Small intestine (tissue), 7 donors: Measurements from ENCODE around the gene ERG. TPM values are rescaled to one million over a fixed set of nuclear protein-coding genes. Genes with fewer than 3 reads are reported as not detected.

ENCODE experiments used
- DNase-seq, 2 donors: peaks; one replicate each; pipeline versions ENCODE4 v3.0.0 to v3.0.0-alpha.2; 2013
- FAIRE-seq: peaks from 2 replicates; lab custom pipeline; 2012; peaks lifted over from hg19 to GRCh38; lab: Jason Lieb, UNC
- H3K27ac ChIP-seq, 3 donors: one replicate each; pipeline ENCODE4 v1.5.1; 2013; ENCODE audit warnings: low read length in 2 of 3, mild to moderate bottlenecking in 2 of 3, control low read depth in 1 of 3, inconsistent platforms in 1 of 3, low read depth in 1 of 3, moderate library complexity in 1 of 3
- H3K27me3 ChIP-seq, 3 donors: one replicate each; pipeline ENCODE4 v1.6.1; 2013; ENCODE audit warnings: low read length in 3 of 3, inconsistent platforms in 1 of 3; ENCODE audit not compliant: control insufficient read depth in 3 of 3, insufficient read depth in 3 of 3
- H3K36me3 ChIP-seq, 3 donors: one replicate each; pipeline ENCODE4 v1.6.1; 2013; ENCODE audit warnings: low read length in 3 of 3, inconsistent platforms in 1 of 3, low read depth in 1 of 3, mild to moderate bottlenecking in 1 of 3, moderate library complexity in 1 of 3; ENCODE audit not compliant: control insufficient read depth in 3 of 3, insufficient read depth in 2 of 3
- H3K4me1 ChIP-seq, 3 donors: one replicate each; pipeline ENCODE4 v1.6.1; 2013; ENCODE audit warnings: low read length in 2 of 3, inconsistent platforms in 1 of 3, low read depth in 1 of 3, mild to moderate bottlenecking in 1 of 3, moderate library complexity in 1 of 3; ENCODE audit not compliant: control insufficient read depth in 3 of 3, insufficient read depth in 2 of 3
- H3K4me3 ChIP-seq, 3 donors: one replicate each; pipeline ENCODE4 v1.5.1; 2013; ENCODE audit warnings: low read length in 3 of 3, control low read depth in 1 of 3, inconsistent platforms in 1 of 3, low read depth in 1 of 3, mild to moderate bottlenecking in 1 of 3, moderate library complexity in 1 of 3
- H3K9me3 ChIP-seq, 2 donors: one replicate each; pipeline ENCODE4 v1.6.1; 2013; ENCODE audit warnings: low read depth in 1 of 2, low read length in 1 of 2; ENCODE audit not compliant: control insufficient read depth in 2 of 2, insufficient read depth in 1 of 2
- WGBS, 3 donors: extraction: QIAGEN DNeasy Blood & Tissue Kit; methylation state at CpG; one replicate each; pipeline ENCODE4 v1.1.7; 2013; 5-methylcytosine and 5-hydroxymethylcytosine counted together
- polyA plus RNA-seq, 4 donors: library from polyadenylated mRNA; stranded (reverse) in 3 of 4; unstranded in 1 of 4; fragments of 200-250 nt in 3 of 4; fragments of 120-200 nt in 1 of 4; gene quantifications; one replicate each; pipeline versions ENCODE4 v1.2.1 to v1.2.3, GENCODE V29; 2013
- donor health status: healthy with polysubstance abuse.
- donor health status: control.
- donor health status: control.
- donor health status: Bipolar disorder and iron deficiency.
- donor health status: healthy.

ERG gene
- polyA plus RNA-seq, 4 donors, result 0.22 to 10.8 (median 3.4) TPM

- FAIRE-seq (no peak), DNase-seq (no peak)
- no peaks in the 10 kb centered on the region for H3K36me3 ChIP-seq
- 60 to 75% (median 68%) methylated on average over 5 of the region's 5 CpGs for WGBS, 3 donors
- H3K4me3 ChIP-seq, result no peak overlapping the region
- no peak overlapping the region for H3K27ac ChIP-seq
- no peaks in the 10 kb centered on the region for H3K4me1 ChIP-seq
- no peaks in the 10 kb centered on the region for H3K9me3 ChIP-seq
- H3K27me3 ChIP-seq, result no peaks in the 10 kb centered on the region
Observed at GRCh38 chr21:38380481-38381137, 117.7 kb downstream of the ERG start.

DNA sequence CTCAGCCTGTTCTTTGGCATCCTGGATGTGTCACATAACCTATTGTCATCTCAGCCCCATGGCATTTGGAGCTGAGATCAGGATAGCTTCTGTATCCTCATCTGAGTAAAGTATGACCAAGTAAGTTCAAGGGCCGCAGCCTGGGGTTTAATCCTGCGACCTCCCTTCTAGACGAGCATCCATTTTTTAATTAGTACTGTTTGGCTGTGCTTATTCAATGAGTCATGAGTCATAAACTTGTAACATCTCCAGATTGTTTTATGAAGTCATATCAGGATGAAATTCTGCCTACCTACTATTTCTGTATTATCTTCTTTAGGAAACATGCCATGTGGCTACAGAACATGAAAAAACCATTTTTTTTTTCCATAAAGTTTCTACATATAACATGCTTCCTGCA is 119.1 kb downstream of the ERG start:
- Histone ChIP-seq H3K36me3 (no peaks in the 10 kb centered on the region), H3K4me1 (no peaks in the 10 kb centered on the region), H3K4me3 (no peak overlapping the region), H3K27ac (no peak overlapping the region), H3K27me3 (no peaks in the 10 kb centered on the region), H3K9me3 (peaks cover 0 to under 1% of the 10 kb centered on the region in 2 donors)
- DNase-seq (no peak), FAIRE-seq (no peak)
- 46 to 68% (median 57%) methylated on average over 3 of the region's 3 CpGs for WGBS, 3 donors

GRCh38 chr21:38377165-38378088 is 120.8 kb downstream of the ERG start:
- DNase-seq (no peak), FAIRE-seq (no peak)
- H3K27me3 ChIP-seq, result no peaks in the 10 kb centered on the region
- H3K4me3 ChIP-seq, result no peak overlapping the region
- peaks cover 0 to 4% of the 10 kb centered on the region in 2 donors for H3K9me3 ChIP-seq
- no peak overlapping the region for H3K27ac ChIP-seq
- 64 to 67% (median 65%) methylated on average over 5 of the region's 5 CpGs for WGBS, 3 donors
- H3K4me1 ChIP-seq, result no peaks in the 10 kb centered on the region
- H3K36me3 ChIP-seq, result no peaks in the 10 kb centered on the region

- Histone ChIP-seq H3K27me3 (no peaks in the 10 kb centered on the region), H3K4me3 (no peak overlapping the region), H3K27ac (no peak overlapping the region), H3K4me1 (no peaks in the 10 kb centered on the region), H3K36me3 (no peaks in the 10 kb centered on the region), H3K9me3 (peaks cover 0 to 4% of the 10 kb centered on the region in 2 donors)
- DNase-seq (no peak), FAIRE-seq (no peak)
- WGBS, 3 donors, result 59 to 64% (median 63%) methylated on average over 12 of the region's 12 CpGs
Observed at GRCh38 chr21:38376693-38377092, 121.6 kb downstream of the ERG start.

DNA sequence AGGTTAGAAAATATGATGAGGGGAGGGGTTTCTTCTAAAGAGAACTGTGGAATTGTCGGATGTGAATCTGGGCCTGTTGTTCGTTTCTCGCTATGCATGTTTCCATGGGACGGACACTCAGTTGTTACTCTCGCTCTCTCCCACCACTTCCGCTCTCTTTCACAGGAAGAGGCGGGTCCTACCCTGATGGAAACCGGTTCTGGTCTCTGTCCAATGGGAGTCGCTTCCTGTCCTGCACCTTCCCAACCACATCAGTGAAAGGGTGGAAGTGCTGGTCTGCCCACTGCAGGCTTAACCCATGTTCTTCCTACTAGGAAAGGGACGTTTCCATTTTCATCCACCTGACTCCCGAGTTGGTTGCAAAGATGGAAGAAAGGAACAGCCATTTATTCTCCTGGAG is 122.0 kb downstream of the ERG start:
- Histone ChIP-seq H3K27ac (no peak overlapping the region), H3K9me3 (peaks cover 0 to 4% of the 10 kb centered on the region in 2 donors), H3K27me3 (no peaks in the 10 kb centered on the region), H3K4me3 (no peak overlapping the region), H3K36me3 (no peaks in the 10 kb centered on the region), H3K4me1 (no peaks in the 10 kb centered on the region)
- FAIRE-seq (no peak), DNase-seq (no peak)
- 65 to 90% (median 79%) methylated on average over 11 of the region's 11 CpGs for WGBS, 3 donors

DNA sequence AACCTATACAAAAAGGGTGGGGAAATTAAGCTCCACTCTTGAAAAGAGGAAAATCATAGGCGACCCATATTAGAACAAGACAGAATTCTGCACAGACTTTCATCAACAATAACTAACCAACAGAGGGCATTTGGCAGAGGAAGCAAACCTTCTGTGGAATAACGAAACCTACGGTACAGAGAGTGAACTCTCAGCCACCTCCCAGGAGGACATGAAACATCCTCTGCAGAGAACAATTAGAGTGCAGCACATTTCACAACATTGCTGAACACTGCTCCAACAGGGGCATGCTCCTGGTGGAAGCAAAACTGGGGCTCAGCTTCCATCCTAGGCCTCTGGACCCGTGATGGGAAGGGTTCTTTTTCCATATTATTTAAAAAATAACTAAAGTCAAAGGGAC is 130.6 kb downstream of the ERG start:
- no peak for FAIRE-seq
- no peaks in the 10 kb centered on the region for H3K27me3 ChIP-seq
- H3K4me3 ChIP-seq, result no peak overlapping the region
- no peak for DNase-seq
- H3K36me3 ChIP-seq, result no peaks in the 10 kb centered on the region
- peaks cover 0 to 5% of the 10 kb centered on the region in 2 donors for H3K9me3 ChIP-seq
- H3K4me1 ChIP-seq, result no peaks in the 10 kb centered on the region
- WGBS, 3 donors, result 75 to 89% (median 84%) methylated on average over 4 of the region's 4 CpGs
- H3K27ac ChIP-seq, result no peak overlapping the region

DNA sequence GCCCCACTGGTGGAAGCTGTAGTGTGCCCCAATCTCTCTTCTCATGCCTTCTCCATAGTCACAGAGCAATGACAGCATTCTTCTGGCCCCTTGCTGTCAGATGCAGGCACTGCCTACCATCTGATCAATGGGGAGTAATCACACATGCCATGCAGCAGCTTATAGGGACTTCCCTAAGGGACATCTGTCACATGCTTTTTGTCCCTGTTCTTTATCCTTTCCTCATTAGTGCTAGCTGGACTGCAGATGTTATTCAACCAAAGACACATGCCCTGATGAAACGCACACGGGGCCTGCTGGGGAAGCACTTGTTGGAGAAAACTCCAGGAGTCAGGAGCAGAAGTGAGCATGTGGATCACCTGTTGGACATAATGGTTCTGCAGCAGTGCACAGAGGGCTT is 132.8 kb downstream of the ERG start:
- Histone ChIP-seq H3K27ac (no peak overlapping the region), H3K4me1 (no peaks in the 10 kb centered on the region), H3K27me3 (no peaks in the 10 kb centered on the region), H3K36me3 (no peaks in the 10 kb centered on the region), H3K4me3 (no peak overlapping the region), H3K9me3 (peaks cover 0 to 5% of the 10 kb centered on the region in 2 donors)
- DNase-seq (no peak), FAIRE-seq (no peak)
- whole genome bisulfite sequencing, 3 donors, result 88 to 96% (median 88%) methylated on average over 2 of the region's 2 CpGs

GRCh38 chr21:38363693-38364092 is 134.6 kb downstream of the ERG start:
- peaks cover 0 to 5% of the 10 kb centered on the region in 2 donors for H3K9me3 ChIP-seq
- FAIRE-seq (no peak), DNase-seq (no peak)
- no peak overlapping the region for H3K27ac ChIP-seq
- 65 to 85% (median 72%) methylated on average over 1 of the region's 1 CpG for WGBS, 3 donors
- no peaks in the 10 kb centered on the region for H3K27me3 ChIP-seq
- H3K4me1 ChIP-seq, result no peaks in the 10 kb centered on the region
- H3K4me3 ChIP-seq, result no peak overlapping the region
- H3K36me3 ChIP-seq, result no peaks in the 10 kb centered on the region
